GM18508 (cell line): Measurements from ENCODE around the gene KPNA4.
"Not testable (repeated sequence)": the region's sequence is repeated elsewhere in the genome, so short reads cannot be mapped to it uniquely, and the experiment has no call there.

Experiments used
- ATAC-seq: cut with Tn5 transposase; IDR thresholded peaks from one replicate; pipeline ENCODE4 v1.9.1; 2021; ENCODE audit warnings: moderate number of reproducible peaks; ENCODE audit not compliant: insufficient read depth, unreplicated experiment

KPNA4 gene

GRCh38 chr3:160565442-160566403 is at the start of gene KPNA4:
Gene KPNA4 (minus strand): TSS chr3:160565571. CDS start chr3:160565282, 289 bp downstream.
- peak; percentile 83 for ATAC-seq

GRCh38 chr3:160613661-160614060 is 48.3 kb upstream of the KPNA4 start:
- ATAC-seq: no peak

- ATAC-seq: no peak
Observed at GRCh38 chr3:160612386-160613075, 47.2 kb upstream of the KPNA4 start.

GRCh38 chr3:160611141-160611540 is 45.8 kb upstream of the KPNA4 start:
- no peak for ATAC-seq

GRCh38 chr3:160608870-160609269 is 43.5 kb upstream of the KPNA4 start:
- no peak for ATAC-seq

GRCh38 chr3:160607826-160608225 is 42.5 kb upstream of the KPNA4 start:
- no peak for ATAC-seq

GRCh38 chr3:160605315-160605714 is 39.9 kb upstream of the KPNA4 start:
- ATAC-seq: no peak

GRCh38 chr3:160603845-160604244 is 38.5 kb upstream of the KPNA4 start:
- not testable (repeated sequence) for ATAC-seq

GRCh38 chr3:160602259-160602658 is 36.9 kb upstream of the KPNA4 start:
- no peak for ATAC-seq

GRCh38 chr3:160601288-160601687 is 35.9 kb upstream of the KPNA4 start:
- ATAC-seq: no peak

- ATAC-seq: no peak
Observed at GRCh38 chr3:160598865-160599264, 33.5 kb upstream of the KPNA4 start.

- no peak for ATAC-seq
Observed at GRCh38 chr3:160588023-160588422, 22.7 kb upstream of the KPNA4 start.

GRCh38 chr3:160587105-160587504 is 21.7 kb upstream of the KPNA4 start:
- ATAC-seq: no peak

GRCh38 chr3:160586679-160587078 is 21.3 kb upstream of the KPNA4 start:
- ATAC-seq: no peak

GRCh38 chr3:160583451-160583850 is 18.1 kb upstream of the KPNA4 start:
- no peak for ATAC-seq

- no peak for ATAC-seq
Observed at GRCh38 chr3:160580938-160581337, 15.6 kb upstream of the KPNA4 start.

GRCh38 chr3:160577556-160578195 is 12.3 kb upstream of the KPNA4 start:
- no peak for ATAC-seq

- ATAC-seq: no peak
Observed at GRCh38 chr3:160577093-160577492, 11.7 kb upstream of the KPNA4 start.

- no peak for ATAC-seq
Observed at GRCh38 chr3:160576621-160577020, 11.2 kb upstream of the KPNA4 start.

GRCh38 chr3:160575589-160575988 is 10.2 kb upstream of the KPNA4 start:
- ATAC-seq: no peak

- ATAC-seq: no peak
Observed at GRCh38 chr3:160574636-160575035, 9.3 kb upstream of the KPNA4 start.
